D721Med (cell line): ENCODE results near the gene BSCL2.
A peak's percentile ranks its signal among the peaks of the same experiment; 100 is the strongest.
"Not testable (repeated sequence)": the region's sequence is repeated elsewhere in the genome, so short reads cannot be mapped to it uniquely, and the experiment has no call there.

Experiments
- DNase-seq: peaks from one replicate; pipeline ENCODE4 v3.0.0; 2011; ENCODE audit warnings: low spot score; ENCODE audit not compliant: insufficient read length
- FAIRE-seq: peaks from 2 replicates; lab custom pipeline; 2011; peaks lifted over from hg19 to GRCh38; lab: Jason Lieb, UNC
- TF ChIP-seq, protein P1 (sequence below): IDR thresholded peaks from 2 replicates; pipeline ENCODE4 v1.5.1; 2012; ENCODE audit warnings: mild to moderate bottlenecking, control low read depth; ENCODE audit not compliant: insufficient read depth; ENCODE audit errors: missing control alignments

Gene BSCL2

DNA sequence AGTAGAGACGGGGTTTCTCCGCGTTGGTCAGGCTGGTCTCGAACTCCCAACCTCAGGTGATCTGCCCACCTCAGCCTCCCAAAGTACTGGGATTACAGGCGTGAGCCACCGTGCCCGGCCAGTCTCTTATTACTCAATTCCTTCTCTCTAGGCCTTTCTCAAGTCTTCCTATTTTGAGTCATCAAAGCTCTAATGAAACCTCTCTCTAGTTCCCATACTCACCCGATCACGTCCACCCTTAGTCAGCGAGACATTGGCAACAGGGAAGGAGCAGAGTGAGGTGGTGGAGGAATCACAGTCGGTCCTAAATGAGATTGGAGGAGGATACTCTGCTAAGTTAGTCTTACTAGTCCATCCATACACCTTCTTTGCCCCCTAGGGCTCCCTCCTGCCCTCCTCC is 5.0 kb downstream of the BSCL2 start:
- TF ChIP-seq, protein P1, sequence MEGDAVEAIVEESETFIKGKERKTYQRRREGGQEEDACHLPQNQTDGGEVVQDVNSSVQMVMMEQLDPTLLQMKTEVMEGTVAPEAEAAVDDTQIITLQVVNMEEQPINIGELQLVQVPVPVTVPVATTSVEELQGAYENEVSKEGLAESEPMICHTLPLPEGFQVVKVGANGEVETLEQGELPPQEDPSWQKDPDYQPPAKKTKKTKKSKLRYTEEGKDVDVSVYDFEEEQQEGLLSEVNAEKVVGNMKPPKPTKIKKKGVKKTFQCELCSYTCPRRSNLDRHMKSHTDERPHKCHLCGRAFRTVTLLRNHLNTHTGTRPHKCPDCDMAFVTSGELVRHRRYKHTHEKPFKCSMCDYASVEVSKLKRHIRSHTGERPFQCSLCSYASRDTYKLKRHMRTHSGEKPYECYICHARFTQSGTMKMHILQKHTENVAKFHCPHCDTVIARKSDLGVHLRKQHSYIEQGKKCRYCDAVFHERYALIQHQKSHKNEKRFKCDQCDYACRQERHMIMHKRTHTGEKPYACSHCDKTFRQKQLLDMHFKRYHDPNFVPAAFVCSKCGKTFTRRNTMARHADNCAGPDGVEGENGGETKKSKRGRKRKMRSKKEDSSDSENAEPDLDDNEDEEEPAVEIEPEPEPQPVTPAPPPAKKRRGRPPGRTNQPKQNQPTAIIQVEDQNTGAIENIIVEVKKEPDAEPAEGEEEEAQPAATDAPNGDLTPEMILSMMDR = no peak
- DNase-seq = no peak
- FAIRE-seq = no peak

DNA sequence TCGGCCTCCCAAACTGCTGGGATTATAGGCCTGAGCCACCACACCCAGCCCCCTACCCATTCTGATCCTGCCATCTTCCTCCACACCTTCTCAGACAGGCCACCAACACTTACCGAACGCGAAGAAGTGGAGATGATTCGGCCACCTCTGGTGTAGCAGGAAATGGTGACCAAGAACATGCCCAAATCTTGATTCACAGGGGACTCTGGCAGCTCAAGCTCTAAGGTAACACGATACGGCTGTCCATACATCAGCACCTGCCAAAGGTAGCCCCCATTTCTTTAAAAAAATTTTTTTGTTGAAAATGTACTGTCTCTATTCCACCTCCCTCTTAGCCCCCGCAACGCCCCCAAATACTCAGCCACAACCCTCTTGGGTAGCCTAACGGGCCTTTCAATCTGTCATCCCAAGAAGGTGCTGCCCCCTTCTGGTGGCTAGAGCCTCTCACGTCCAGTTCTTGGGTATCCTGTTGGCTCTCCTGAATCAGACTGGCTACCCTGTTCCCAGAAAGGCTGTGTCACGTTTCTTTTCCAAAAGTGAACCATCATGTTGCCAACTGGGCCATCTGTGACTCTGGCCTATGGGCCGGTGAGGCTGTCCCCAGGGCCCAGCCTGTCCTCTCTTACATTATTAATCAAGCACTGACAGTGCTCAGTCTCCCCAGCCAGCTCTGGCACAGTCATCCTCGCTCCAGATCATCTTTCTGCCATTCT is 12.6 kb downstream of the BSCL2 start:
- TF ChIP-seq, protein P1 = peak; percentile 73
- peak; percentile 72 for DNase-seq
- FAIRE-seq = no peak

DNA sequence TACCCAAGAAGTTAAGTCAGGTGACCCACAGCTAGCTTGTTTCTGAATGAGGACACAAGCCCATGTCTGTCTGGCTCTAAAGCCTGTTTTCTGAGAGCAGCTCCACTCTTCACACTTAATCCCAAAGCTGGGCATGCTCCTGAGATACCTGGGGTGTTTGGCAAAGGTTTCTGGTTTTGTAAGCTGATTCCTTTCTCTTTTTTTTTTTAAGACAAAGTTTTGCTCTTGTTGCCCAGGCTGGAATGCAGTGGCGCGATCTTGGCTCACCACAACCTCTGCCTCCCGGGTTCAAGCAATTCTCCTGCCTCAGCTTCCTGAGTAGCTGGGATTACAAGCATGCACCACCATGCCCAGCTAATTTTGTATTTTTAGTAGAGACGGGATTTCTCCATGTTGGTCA is 13.6 kb downstream of the BSCL2 start:
- DNase-seq, FAIRE-seq: not testable (repeated sequence)

DNA sequence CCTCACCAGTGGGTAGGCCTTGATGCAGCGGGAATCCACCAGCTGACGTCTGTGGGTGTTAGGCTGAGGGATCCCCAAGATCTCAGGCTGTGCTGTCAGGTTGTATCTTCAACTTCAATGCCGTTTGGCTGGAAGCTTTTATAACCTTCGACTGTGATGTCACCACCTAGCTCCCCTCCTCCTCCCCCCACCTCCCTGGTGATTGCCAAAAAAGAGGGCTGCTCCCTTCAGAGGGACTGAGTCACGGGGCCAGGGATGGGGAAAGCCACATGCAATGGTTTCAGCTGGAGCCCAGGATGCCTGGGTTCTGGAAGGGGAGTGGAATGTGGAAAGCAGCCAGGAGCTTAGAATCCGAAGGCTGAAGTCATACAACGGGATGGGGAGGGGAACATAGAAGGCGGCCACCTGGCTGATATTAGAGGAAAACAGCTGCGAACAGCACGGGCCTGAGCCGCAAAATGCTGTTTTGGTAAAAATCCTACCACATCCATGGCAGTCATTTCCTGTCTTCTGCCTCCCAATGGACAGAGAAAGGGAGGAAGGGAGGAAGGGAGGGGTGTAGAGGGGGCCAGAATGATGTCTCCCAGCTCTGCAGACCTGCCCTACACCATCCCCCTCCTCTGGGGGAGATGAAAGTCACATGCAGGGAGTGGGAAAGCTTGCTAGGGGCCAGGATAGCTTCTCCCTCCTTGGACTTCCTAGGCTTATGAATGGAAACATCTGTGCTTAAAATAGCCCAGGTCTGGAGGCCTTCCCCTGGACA is 17.6 kb downstream of the BSCL2 start, which contains the start of gene LRRN4CL:
Gene LRRN4CL, minus strand, starts transcription at position 110 of the 763 bp plus-strand sequence. CDS start 1,022 bp downstream, outside the sequence.
- no peak for DNase-seq
- TF ChIP-seq, protein P1 = no peak
- FAIRE-seq = no peak

DNA sequence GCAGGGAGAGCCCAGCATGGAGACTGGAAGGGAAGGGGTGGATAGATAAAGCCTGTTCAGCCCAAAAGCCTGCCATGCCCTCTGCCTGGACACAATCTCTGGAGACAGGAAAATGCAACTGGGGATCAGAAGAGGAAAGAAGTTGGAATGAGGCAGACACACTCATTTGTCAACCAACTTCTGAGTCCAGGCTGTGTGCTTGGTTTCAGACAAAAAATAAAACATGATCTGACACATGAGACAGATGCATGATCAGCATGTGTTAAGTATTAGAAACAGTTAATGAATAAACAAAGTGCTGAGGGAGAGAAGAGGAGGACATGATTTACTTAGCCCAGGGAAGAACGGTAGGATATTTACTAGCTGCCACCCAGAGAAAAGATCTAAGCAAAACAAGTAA is 18.7 kb downstream of the BSCL2 start:
- FAIRE-seq = no peak
- DNase-seq = no peak
- TF ChIP-seq, protein P1 = no peak

DNA sequence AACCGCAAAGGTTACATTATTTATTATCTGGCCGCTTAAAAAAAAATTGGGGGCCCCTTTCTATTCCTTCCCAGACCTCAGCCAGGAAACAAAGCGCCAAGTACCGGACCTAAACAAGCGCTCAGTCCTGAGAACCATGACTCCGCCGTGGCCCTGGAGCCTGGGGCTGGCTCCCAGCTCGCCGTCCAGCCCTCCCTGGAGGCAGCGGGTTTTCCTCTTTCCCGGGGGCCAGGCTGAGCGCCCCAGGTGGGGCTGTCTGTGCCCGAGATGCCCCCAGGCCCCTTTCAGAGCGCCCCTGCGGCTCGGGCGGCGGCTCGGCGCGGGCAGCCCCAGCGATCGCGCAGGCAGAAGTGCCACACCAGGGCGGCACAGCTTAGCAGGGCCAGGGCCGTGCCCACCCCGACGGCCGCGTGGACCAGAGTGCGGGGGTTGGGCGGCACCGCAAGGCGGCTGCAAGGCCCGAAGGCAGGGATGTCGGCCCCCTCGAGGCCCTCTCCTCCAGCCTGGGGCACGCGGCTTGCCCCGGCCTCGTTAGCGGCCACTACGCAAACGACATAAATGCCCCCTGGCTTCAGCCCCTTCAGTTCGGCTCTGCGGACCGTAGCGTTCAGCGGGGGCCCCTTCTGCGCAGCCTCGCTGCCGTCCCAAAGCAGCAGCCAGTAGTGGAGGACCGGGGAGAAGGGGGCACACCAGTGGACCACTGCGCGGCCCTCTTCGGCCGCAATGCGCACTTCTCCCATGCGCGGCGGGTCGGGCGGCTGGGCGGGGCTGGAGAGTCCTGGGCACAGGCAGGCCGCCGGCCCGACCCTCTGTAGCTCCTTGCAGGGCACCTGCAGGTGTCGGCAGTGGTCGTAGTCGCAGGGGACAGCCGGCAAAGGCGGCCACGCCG is 19.5 kb downstream of the BSCL2 start:
- TF ChIP-seq, protein P1 = no peak
- no peak for DNase-seq
- no peak for FAIRE-seq

DNA sequence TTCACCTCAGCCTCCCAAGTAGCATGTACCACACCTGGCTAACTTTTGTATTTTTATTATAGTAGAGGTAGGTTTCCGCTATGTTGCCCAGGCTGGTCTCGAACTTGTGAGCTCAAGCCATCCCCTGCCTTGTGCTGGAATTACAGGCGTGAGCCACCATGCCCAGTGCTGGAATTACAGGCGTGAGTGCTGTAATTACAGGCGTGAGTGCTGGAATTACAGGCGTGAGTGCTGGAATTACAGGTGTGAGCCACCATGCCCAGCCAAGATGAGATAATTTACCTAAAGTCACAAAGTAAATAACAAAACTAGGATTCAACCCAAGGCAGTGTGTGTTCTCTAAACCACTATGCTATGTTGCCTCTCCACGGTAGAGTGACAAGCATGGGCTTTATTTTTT is 24.7 kb downstream of the BSCL2 start:
- TF ChIP-seq, protein P1 = no peak
- DNase-seq = no peak
- no peak for FAIRE-seq
